ENCODE measurements around the gene KRT33A.

DNA sequence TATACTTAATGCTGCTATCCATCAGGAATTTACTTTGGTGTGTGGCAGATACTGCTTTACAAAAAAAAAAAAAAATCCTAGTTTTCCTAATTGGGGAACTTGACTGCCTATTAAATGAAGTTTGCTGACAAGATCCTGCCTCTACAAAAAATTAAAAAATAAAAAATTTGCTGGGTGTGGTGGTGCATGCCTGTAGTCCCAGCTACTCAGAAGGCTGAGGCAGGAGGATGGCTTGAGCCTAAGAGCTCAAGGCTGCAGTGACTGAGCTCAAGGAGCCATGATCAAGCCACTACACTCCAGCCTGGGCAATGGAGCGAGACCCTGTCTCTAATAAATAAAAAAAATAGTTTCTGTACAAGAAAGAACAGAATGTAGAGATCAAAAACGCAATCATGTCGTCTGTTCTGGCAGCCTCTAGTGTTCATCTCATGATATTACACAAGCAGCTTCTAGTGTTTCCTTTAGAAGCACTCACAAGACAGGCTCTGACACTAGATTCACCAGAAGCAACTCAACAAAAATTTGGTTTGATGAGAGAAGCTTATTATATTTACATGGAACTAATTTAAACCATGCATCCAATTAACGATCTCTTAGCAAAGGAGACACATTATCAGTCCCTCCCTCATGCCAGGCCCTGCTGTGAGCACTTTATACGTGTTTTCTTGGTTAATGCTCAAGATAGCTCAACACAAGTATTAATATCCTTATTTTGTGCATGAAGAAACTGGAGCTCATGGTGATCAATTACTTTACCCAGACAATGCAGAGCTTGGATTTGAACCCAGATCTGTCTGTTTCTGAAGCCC is 28.3 kb downstream of the KRT33A start:
- TF ChIP-seq, protein P1, sequence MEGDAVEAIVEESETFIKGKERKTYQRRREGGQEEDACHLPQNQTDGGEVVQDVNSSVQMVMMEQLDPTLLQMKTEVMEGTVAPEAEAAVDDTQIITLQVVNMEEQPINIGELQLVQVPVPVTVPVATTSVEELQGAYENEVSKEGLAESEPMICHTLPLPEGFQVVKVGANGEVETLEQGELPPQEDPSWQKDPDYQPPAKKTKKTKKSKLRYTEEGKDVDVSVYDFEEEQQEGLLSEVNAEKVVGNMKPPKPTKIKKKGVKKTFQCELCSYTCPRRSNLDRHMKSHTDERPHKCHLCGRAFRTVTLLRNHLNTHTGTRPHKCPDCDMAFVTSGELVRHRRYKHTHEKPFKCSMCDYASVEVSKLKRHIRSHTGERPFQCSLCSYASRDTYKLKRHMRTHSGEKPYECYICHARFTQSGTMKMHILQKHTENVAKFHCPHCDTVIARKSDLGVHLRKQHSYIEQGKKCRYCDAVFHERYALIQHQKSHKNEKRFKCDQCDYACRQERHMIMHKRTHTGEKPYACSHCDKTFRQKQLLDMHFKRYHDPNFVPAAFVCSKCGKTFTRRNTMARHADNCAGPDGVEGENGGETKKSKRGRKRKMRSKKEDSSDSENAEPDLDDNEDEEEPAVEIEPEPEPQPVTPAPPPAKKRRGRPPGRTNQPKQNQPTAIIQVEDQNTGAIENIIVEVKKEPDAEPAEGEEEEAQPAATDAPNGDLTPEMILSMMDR (IDR thresholded peaks at IDR 0.05 in 8 of 11, conservative IDR thresholded peaks at IDR 0.05 in 3 of 11) = peak; percentile 59 to 82 (median 75)
- TF ChIP-seq POLR2A (IDR thresholded peaks at IDR 0.05) = no peak
